A549 treated with AZD2906 at 1 μM for 4 hours (cell line): ENCODE results near the gene LIPE. TPM values are rescaled to one million over a fixed set of nuclear protein-coding genes. Genes with fewer than 3 reads are reported as not detected.

Experiments used
- total RNA-seq: library from RNA; stranded (reverse); fragments of 200-300 nt; extraction: Qiagen RNA extraction; gene quantifications from 5 replicates; pipeline ENCODE4 v1.2.3, GENCODE V29; 2022

LIPE gene
- 1.4 to 2.1 TPM (median 1.6 TPM) in 5 replicates for total RNA-seq

GRCh38 chr19:42427313-42427712, at the start of gene LIPE:
Gene LIPE (minus strand): TSS chr19:42427388. CDS start chr19:42427149, 239 bp downstream.

DNA sequence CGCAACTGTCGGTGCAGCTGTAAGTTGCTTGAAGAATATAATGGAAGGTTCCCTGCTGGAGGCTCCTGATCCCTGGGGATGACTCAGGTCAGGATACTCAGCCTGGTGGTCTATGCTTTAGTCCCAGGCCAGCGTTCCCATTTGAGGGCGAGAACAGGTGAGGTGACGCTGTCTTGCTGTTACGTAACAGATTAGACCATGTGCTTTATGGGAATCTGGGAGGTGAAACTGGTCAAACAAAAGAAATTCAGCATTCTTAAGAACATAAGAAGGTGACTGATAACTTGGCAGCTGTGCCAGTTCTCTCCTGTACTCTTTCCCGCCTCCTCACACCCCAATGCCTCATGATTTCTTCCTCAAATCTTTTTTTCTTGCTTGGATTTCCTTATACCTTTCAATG, 15.6 kb upstream of the LIPE start, which contains the start of gene CXCL17:
Gene CXCL17 (minus strand): TSS at position 114 of the 400 bp plus-strand sequence. CDS start 114 bp downstream, outside the sequence.

DNA sequence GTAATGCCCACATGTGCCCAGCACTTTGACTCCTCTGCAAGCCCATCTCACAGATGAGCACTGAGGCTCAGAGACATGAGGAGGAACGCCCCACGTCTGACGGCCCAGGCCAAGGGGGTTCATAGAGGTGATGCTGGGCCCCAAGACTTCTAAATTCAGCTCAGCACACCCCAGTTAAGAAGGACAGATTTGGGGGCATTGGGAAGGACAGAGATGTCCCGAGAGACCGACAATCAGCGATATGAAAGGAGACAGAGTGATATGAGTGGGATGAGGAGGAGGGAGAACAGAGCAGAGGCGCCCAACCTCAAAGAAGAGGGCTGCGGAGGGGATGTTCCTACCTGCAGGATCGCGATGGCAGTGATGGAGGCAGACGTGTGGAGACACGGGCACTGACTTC, 37.3 kb downstream of the LIPE start, which contains the start of gene CNFN:
Gene CNFN (minus strand): TSS at position 399 of the 400 bp plus-strand sequence. CDS start 1,260 bp downstream, outside the sequence.

Other genes starting within 250 kb of the LIPE start
- gene DEDD2, start 209.7 kb downstream of the LIPE start, total RNA-seq, result 49.9 to 75.1 TPM (median 69.0 TPM) in 5 replicates
- 18.6 to 21.0 TPM (median 20.2 TPM) in 5 replicates for gene ZNF526, start 207.1 kb downstream of the LIPE start, total RNA-seq
- gene GSK3A, start 184.8 kb downstream of the LIPE start, total RNA-seq, result 107 to 154 TPM (median 149 TPM) in 5 replicates
- gene ERF, start 172.3 kb downstream of the LIPE start, total RNA-seq, result 103 to 127 TPM (median 117 TPM) in 5 replicates
- 41.0 to 51.7 TPM (median 50.3 TPM) in 5 replicates for gene CIC, start 158.1 kb downstream of the LIPE start, total RNA-seq
- gene PRR19, start 125.3 kb downstream of the LIPE start, total RNA-seq, result 3.6 to 5.2 TPM (median 3.9 TPM) in 5 replicates
- 121 to 152 TPM (median 151 TPM) in 5 replicates for gene PAFAH1B3, start 124.8 kb downstream of the LIPE start, total RNA-seq
- 3.0 to 4.5 TPM (median 3.3 TPM) in 5 replicates for gene TMEM145, start 114.1 kb downstream of the LIPE start, total RNA-seq
- gene MEGF8, start 101.8 kb downstream of the LIPE start, total RNA-seq, result 21.0 to 25.3 TPM (median 24.2 TPM) in 5 replicates
- gene CNFN, start 37.1 kb downstream of the LIPE start, total RNA-seq, result 32.9 to 50.8 TPM (median 46.3 TPM) in 5 replicates
- 0.10 to 0.13 TPM (median 0.10 TPM) in 3 of 5 replicates, not detected in the others for gene CXCL17, start 15.6 kb upstream of the LIPE start, total RNA-seq
- 1.7 to 2.3 TPM (median 2.0 TPM) in 5 replicates for gene CEACAM1, start 101.1 kb upstream of the LIPE start, total RNA-seq
- not detected in 5 replicates for gene CEACAM8, start 167.5 kb upstream of the LIPE start, total RNA-seq